ENCODE data around the gene ABLIM2. TPM values are rescaled to one million over a fixed set of nuclear protein-coding genes. Genes with fewer than 3 reads are reported as not detected.

The ABLIM2 gene
- total RNA-seq, 1 experiment from 2014 or later = 1.0 TPM

DNA sequence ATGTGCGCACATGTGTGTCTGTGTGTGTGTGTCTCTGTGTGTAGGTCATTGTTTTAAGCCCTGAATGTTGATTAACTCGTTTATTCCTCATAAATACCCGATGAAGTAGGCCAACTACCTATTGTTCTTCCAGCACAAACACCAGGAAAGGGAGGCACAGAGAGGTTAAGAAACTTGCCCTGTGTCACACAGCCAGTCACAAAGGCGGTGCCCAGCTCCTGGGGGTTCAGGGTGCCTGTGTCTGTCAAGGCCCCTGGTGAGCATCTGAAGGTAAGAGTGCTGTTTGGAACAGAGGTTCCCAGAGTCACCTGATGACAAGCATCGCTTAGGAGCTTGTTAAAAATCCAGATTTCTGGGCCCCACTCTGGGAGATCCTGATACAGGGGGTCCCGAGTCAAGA is 22.5 kb upstream of the ABLIM2 start:
- no peaks in the 10 kb centered on the region for H3K79me1 ChIP-seq (ENCODE audit: insufficient read depth, low read depth, low read length, poor library complexity, severe bottlenecking)
- H3K9me3 ChIP-seq (ENCODE audit: control insufficient read depth, low read depth, low read length) = no peaks in the 10 kb centered on the region
- H2AK5ac ChIP-seq (ENCODE audit: insufficient read length, low read length) = no peak overlapping the region
- H2BK15ac ChIP-seq (ENCODE audit: low read depth, low read length) = no peak overlapping the region
- H4K91ac ChIP-seq (ENCODE audit: insufficient read length, low read depth, low read length) = no peak overlapping the region
- no peaks in the 10 kb centered on the region for H3K4me1 ChIP-seq (ENCODE audit: insufficient read depth, low read length)
- peak overlapping the region in 1 of 3 experiments; percentile 62; a peak in 1 of 7 replicates for H3K27ac Mint-ChIP-seq
- DNase-seq = no peak
- no peak overlapping the region for H2BK20ac ChIP-seq (ENCODE audit: low read depth, low read length, poor library complexity, severe bottlenecking)
- no peaks in the 10 kb centered on the region for H3K36me3 Mint-ChIP-seq (ENCODE audit: insufficient read depth in 1 of 3, low read depth in 3 of 3)
- no peaks in the 10 kb centered on the region for H3K27me3 ChIP-seq (ENCODE audit: insufficient read depth, low read length)
- H3K14ac ChIP-seq (ENCODE audit: insufficient read depth, low read length) = no peak overlapping the region
- peaks cover 4% of the 10 kb centered on the region in 2 experiments; a peak in 2 of 5 replicates for H3K9me3 Mint-ChIP-seq
- H3T11ph ChIP-seq (ENCODE audit: low read length) = no peak overlapping the region
- no peak overlapping the region for H2BK12ac ChIP-seq (ENCODE audit: insufficient read length, low read depth, low read length)
- H3K4ac ChIP-seq (ENCODE audit: low read depth, low read length) = no peak overlapping the region
- H3K4me3 Mint-ChIP-seq = peak overlapping the region in 1 of 2 experiments; percentile 19; a peak in 1 of 5 replicates
- no peaks in the 10 kb centered on the region for H4K20me1 ChIP-seq (ENCODE audit: control insufficient read depth, insufficient read depth, insufficient read length)
- no peak overlapping the region for H3K4me2 ChIP-seq (ENCODE audit: insufficient read depth, insufficient read length, low read length)
- TF ChIP-seq, protein P1, sequence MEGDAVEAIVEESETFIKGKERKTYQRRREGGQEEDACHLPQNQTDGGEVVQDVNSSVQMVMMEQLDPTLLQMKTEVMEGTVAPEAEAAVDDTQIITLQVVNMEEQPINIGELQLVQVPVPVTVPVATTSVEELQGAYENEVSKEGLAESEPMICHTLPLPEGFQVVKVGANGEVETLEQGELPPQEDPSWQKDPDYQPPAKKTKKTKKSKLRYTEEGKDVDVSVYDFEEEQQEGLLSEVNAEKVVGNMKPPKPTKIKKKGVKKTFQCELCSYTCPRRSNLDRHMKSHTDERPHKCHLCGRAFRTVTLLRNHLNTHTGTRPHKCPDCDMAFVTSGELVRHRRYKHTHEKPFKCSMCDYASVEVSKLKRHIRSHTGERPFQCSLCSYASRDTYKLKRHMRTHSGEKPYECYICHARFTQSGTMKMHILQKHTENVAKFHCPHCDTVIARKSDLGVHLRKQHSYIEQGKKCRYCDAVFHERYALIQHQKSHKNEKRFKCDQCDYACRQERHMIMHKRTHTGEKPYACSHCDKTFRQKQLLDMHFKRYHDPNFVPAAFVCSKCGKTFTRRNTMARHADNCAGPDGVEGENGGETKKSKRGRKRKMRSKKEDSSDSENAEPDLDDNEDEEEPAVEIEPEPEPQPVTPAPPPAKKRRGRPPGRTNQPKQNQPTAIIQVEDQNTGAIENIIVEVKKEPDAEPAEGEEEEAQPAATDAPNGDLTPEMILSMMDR (conservative IDR thresholded peaks at IDR 0.05) = no peak
- H3K27me3 Mint-ChIP-seq (ENCODE audit: low read depth) = peaks cover 2% of the 10 kb centered on the region; the same call in 1 of the 2 replicates
- H3K23me2 ChIP-seq (ENCODE audit: insufficient read length, low read depth, low read length, poor library complexity, severe bottlenecking) = no peaks in the 10 kb centered on the region
- no peak overlapping the region for H4K5ac ChIP-seq (ENCODE audit: insufficient read length, low read depth, low read length)
- no peak overlapping the region for H3K56ac ChIP-seq (ENCODE audit: insufficient read length, low read depth, low read length)
- no peak overlapping the region for H2AFZ ChIP-seq (ENCODE audit: low read length)
- H3K4me1 Mint-ChIP-seq = peaks cover 5 to 7% of the 10 kb centered on the region in 2 experiments; a peak in 3 of 4 replicates
- H2BK5ac ChIP-seq (ENCODE audit: insufficient read length, low read length) = no peak overlapping the region
- no peak overlapping the region for H2BK120ac ChIP-seq (ENCODE audit: low read depth, low read length, poor library complexity, severe bottlenecking)
- H3K18ac ChIP-seq (ENCODE audit: insufficient read length, low read depth, low read length) = no peak overlapping the region
- H3K9ac ChIP-seq (ENCODE audit: extremely low read depth, insufficient read length, low read length) = no peak overlapping the region
- no peaks in the 10 kb centered on the region for H3K79me2 ChIP-seq (ENCODE audit: insufficient read depth, low read length)
- WGBS (ENCODE audit: extremely low coverage, insufficient read length, low lambda C conversion rate) = no CpG with 5 or more reads among the region's 6 CpGs
- no peak overlapping the region for H3K23ac ChIP-seq (ENCODE audit: insufficient read length, low read depth, low read length)
- no peak overlapping the region for H4K8ac ChIP-seq (replicated peaks; ENCODE audit: insufficient read length, low read depth, low read length)
- H3K27ac ChIP-seq (ENCODE audit: insufficient read length, low read depth, low read length) = no peak overlapping the region
